ENCODE results near the gene ICA1. TPM values are rescaled to one million over a fixed set of nuclear protein-coding genes. Genes with fewer than 3 reads are reported as not detected.

Gene ICA1
- total RNA-seq, 1 donor from 2014 or later: 25.5 TPM

DNA sequence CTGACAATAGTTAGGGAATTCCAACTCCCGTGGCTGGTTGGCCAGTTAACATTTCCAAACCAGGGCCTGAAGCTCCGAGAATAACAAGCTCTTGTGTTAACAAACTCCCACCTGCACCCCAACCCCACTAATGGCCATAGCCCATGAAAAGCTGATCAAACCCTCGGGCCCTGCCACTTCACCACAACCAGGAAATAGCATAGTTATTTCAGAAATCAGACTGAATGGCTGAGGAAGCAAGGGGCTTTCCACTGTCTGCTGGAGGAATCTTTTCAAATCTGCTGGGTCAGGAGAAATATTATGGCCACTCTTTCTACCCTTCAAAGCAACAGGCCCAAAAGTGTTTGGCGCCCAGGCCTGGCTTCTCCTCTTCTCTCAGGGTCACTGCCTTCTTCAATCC lies 147.8 kb downstream of the ICA1 start:
- Histone ChIP-seq H3K27ac (no peak overlapping the region), H3K4me1 (no peaks in the 10 kb centered on the region), H3K36me3 (no peaks in the 10 kb centered on the region), H3K27me3 (no peaks in the 10 kb centered on the region), H3K4me3 (no peak overlapping the region), H3K9me3 (no peaks in the 10 kb centered on the region)
- no peak for TF ChIP-seq POLR2AphosphoS5 (IDR thresholded peaks at IDR 0.05; ENCODE audit: insufficient read depth in 1 of 2, low read depth in 1 of 2)
- TF ChIP-seq, protein P1, sequence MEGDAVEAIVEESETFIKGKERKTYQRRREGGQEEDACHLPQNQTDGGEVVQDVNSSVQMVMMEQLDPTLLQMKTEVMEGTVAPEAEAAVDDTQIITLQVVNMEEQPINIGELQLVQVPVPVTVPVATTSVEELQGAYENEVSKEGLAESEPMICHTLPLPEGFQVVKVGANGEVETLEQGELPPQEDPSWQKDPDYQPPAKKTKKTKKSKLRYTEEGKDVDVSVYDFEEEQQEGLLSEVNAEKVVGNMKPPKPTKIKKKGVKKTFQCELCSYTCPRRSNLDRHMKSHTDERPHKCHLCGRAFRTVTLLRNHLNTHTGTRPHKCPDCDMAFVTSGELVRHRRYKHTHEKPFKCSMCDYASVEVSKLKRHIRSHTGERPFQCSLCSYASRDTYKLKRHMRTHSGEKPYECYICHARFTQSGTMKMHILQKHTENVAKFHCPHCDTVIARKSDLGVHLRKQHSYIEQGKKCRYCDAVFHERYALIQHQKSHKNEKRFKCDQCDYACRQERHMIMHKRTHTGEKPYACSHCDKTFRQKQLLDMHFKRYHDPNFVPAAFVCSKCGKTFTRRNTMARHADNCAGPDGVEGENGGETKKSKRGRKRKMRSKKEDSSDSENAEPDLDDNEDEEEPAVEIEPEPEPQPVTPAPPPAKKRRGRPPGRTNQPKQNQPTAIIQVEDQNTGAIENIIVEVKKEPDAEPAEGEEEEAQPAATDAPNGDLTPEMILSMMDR (IDR thresholded peaks at IDR 0.05): no peak
- TF ChIP-seq POLR2A (IDR thresholded peaks at IDR 0.05): no peak
- intact Hi-C loops (cut with DNase I): no loop called here
- no peak for DNase-seq (ENCODE audit: extremely low spot score in 2 of 2)

DNA sequence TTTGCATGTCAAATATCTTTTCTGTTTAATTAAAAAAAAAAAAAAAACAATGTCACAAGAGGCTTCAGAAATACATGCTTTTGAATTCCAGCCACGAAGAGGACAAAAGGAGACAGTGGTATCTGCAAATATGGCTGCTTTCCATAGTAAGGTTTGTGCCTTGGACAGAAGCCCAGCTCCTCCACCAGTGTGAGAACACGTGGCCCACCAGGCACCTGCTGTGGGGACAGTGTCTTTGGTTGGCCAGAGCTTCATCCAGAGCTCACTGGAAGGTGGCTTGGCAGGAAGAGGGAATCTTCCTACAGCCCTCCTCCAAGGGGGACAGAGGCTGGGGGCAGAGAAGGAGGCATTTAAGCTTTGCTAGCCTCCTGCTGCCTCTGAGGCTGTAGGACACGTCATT lies 148.8 kb downstream of the ICA1 start:
- Histone ChIP-seq H3K27me3 (no peaks in the 10 kb centered on the region), H3K27ac (no peak overlapping the region), H3K36me3 (no peaks in the 10 kb centered on the region), H3K4me1 (no peaks in the 10 kb centered on the region), H3K4me3 (no peak overlapping the region), H3K9me3 (no peaks in the 10 kb centered on the region)
- intact Hi-C loops (cut with DNase I): no loop called here
- no peak for DNase-seq (ENCODE audit: extremely low spot score in 2 of 2)
- no peak for TF ChIP-seq POLR2AphosphoS5 (IDR thresholded peaks at IDR 0.05; ENCODE audit: insufficient read depth in 1 of 2, low read depth in 1 of 2)
- no peak for TF ChIP-seq POLR2A (IDR thresholded peaks at IDR 0.05)
- TF ChIP-seq, protein P1 (IDR thresholded peaks at IDR 0.05): no peak

DNA sequence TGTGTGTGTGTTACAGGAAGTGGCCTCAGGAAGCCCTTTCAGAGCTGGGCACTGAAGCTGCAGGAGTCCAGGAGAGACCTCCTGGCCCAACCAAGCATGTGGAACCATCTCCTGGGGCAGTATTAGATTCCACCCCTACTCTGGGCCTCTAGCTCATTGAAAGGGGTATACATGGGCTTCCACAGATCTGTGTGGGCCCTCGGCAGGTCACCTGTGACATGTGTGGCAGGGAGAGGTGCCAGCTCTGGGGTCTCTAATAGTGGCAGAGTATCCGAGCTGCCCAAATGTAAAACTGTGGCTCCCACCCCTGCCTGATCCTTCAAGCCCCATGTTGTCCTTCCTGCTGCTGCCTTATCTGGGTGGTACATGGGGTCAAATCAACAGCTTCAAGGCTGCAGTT lies 149.3 kb downstream of the ICA1 start:
- Histone ChIP-seq H3K9me3 (no peaks in the 10 kb centered on the region), H3K36me3 (no peaks in the 10 kb centered on the region), H3K27me3 (no peaks in the 10 kb centered on the region), H3K4me3 (no peak overlapping the region), H3K4me1 (no peaks in the 10 kb centered on the region), H3K27ac (no peak overlapping the region)
- no peak for DNase-seq (ENCODE audit: extremely low spot score in 2 of 2)
- TF ChIP-seq POLR2AphosphoS5 (IDR thresholded peaks at IDR 0.05; ENCODE audit: insufficient read depth in 1 of 2, low read depth in 1 of 2) (no peak), POLR2A (IDR thresholded peaks at IDR 0.05) (no peak)
- TF ChIP-seq, protein P1 (IDR thresholded peaks at IDR 0.05): no peak
- intact Hi-C loops (cut with DNase I): no loop called here

DNA sequence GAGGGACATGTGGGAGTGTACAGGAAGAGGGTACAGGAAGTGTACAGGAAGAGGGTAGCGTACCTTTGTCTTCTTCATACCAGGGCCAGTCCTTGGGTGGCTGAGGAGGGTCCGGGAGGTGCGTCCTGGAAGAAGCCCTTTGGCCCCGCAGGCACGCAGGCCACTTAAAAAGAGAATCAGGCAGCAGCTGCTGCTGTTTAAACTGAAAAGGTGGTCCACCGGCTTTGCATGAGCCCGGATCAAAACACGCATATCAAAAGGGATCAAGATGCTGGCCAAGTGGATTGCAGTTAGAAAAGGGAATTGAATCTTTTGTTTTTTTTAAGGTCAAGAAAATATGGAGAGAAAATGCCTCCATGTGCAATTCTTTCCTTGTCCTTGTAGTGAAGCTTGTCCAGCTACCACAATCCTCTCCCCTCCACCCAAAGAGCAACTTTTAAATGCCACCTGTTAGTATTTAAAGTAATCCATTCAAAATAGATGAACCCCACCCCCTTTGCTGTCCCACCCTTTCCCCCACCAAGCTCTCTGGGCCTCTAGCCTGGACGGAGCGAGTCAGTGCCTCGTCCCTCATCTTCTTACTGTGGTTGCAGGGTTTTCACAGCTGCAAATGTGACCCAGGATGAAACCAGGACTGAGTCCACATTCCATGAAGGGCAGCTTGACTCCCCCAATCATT lies 150.5 kb downstream of the ICA1 start:
- no peak for DNase-seq (ENCODE audit: extremely low spot score in 2 of 2)
- intact Hi-C loops (cut with DNase I): no loop called here
- no peaks in the 10 kb centered on the region for H3K4me1 ChIP-seq

More for the DNA sequence above, 150.5 kb downstream of the ICA1 start:
- Histone ChIP-seq H3K27ac (no peak overlapping the region), H3K4me3 (no peak overlapping the region), H3K9me3 (no peaks in the 10 kb centered on the region), H3K36me3 (no peaks in the 10 kb centered on the region), H3K27me3 (no peaks in the 10 kb centered on the region)
- TF ChIP-seq POLR2AphosphoS5 (IDR thresholded peaks at IDR 0.05; ENCODE audit: insufficient read depth in 1 of 2, low read depth in 1 of 2) (no peak), POLR2A (IDR thresholded peaks at IDR 0.05) (no peak)
- TF ChIP-seq, protein P1 (IDR thresholded peaks at IDR 0.05): no peak
